Fibroblast of the conjunctiva (primary cell): ENCODE data around the gene EPO.
"Not testable (repeated sequence)": the region's sequence is repeated elsewhere in the genome, so short reads cannot be mapped to it uniquely, and the experiment has no call there.

Source experiments
- DNase-seq: peaks from one replicate; pipeline ENCODE4 v3.0.0-alpha.2; 2010; ENCODE audit warnings: low read depth

Gene EPO

GRCh38 chr7:100739934-100740333, 19.7 kb downstream of the EPO start:
- no peak for DNase-seq

GRCh38 chr7:100744605-100745004, 24.3 kb downstream of the EPO start:
- no peak for DNase-seq

GRCh38 chr7:100745184-100745583, 24.9 kb downstream of the EPO start:
- DNase-seq = peak; percentile 42

- DNase-seq = no peak
Observed at GRCh38 chr7:100752994-100753393, 32.7 kb downstream of the EPO start.

- DNase-seq = peak; percentile 16
Observed at GRCh38 chr7:100753750-100754149, 33.5 kb downstream of the EPO start.

- no peak for DNase-seq
Observed at GRCh38 chr7:100759357-100760171, 39.3 kb downstream of the EPO start.

- not testable (repeated sequence) for DNase-seq
Observed at GRCh38 chr7:100762841-100763240, 42.6 kb downstream of the EPO start.

GRCh38 chr7:100763556-100764140, 43.4 kb downstream of the EPO start:
- DNase-seq = no peak

- DNase-seq = no peak
Observed at GRCh38 chr7:100764841-100765240, 44.6 kb downstream of the EPO start.

GRCh38 chr7:100765250-100765649, 45.0 kb downstream of the EPO start:
- DNase-seq = no peak

GRCh38 chr7:100768784-100769183, 48.5 kb downstream of the EPO start:
- DNase-seq = no peak
